GM12872 (cell line): Measurements from ENCODE around the gene TNFRSF4.

Source experiments
- CTCF ChIP-seq: IDR thresholded peaks from 3 replicates; pipeline ENCODE4 v1.5.1; 2011; ENCODE audit warnings: low read depth, mild to moderate bottlenecking, low read length, moderate library complexity; ENCODE audit not compliant: insufficient read depth

The TNFRSF4 gene

GRCh38 chr1:1199141-1199960 is 14.6 kb downstream of the TNFRSF4 start:
- TF ChIP-seq CTCF = no peak

- TF ChIP-seq CTCF = no peak
Observed at GRCh38 chr1:1198423-1199140, 15.4 kb downstream of the TNFRSF4 start.

GRCh38 chr1:1197551-1198422 is 16.2 kb downstream of the TNFRSF4 start:
- TF ChIP-seq CTCF = no peak

- TF ChIP-seq CTCF = no peak
Observed at GRCh38 chr1:1197188-1197500, 16.8 kb downstream of the TNFRSF4 start.

- no peak for TF ChIP-seq CTCF
Observed at GRCh38 chr1:1196431-1197187, 17.3 kb downstream of the TNFRSF4 start.

GRCh38 chr1:1194723-1195122 is 19.2 kb downstream of the TNFRSF4 start:
- no peak for TF ChIP-seq CTCF
